ENCODE data around the gene ME3. TPM values are rescaled to one million over a fixed set of nuclear protein-coding genes. Genes with fewer than 3 reads are reported as not detected.

ME3 gene
- polyA plus RNA-seq, 1 donor (not counting 4 experiments of a cell fraction or from before 2014, with no cell fraction given): 1.0 TPM

DNA sequence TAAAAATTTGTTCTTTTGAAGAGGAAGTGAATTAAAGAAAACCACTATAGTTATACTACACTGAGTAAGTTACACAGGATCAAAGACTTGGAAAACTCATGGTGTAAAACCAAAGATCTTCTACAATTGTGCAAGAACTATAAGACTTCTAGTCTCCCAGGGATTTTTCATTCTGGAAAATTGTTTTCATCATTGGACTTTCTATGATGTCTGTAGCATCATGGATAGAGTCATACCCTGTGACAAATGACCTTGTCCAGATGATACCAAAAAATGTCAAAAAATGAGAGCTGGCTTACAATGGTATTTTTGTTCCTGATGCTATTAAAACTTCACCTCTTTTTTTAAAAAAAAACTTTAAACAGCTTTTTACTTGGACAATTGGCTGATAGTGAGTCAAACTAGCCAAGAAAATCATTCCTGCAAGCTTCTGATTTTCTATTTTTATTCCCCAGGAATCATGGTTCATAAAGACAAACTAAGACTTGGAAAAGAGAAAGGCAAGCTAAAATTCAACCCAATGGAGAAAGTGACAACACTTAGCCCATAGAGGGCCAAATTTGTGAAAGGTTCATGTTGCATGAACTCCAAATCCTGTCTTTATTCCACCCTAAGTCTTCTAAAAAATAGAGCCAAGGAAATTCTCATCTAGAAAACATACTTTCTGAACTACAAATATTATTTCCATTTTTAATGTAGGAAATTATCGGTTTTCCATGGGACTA lies 30.7 kb downstream of the ME3 start:
- no peak overlapping the region for H3K27ac ChIP-seq (ENCODE audit: control insufficient read depth, insufficient read depth, low read length)
- TF ChIP-seq, protein P1, sequence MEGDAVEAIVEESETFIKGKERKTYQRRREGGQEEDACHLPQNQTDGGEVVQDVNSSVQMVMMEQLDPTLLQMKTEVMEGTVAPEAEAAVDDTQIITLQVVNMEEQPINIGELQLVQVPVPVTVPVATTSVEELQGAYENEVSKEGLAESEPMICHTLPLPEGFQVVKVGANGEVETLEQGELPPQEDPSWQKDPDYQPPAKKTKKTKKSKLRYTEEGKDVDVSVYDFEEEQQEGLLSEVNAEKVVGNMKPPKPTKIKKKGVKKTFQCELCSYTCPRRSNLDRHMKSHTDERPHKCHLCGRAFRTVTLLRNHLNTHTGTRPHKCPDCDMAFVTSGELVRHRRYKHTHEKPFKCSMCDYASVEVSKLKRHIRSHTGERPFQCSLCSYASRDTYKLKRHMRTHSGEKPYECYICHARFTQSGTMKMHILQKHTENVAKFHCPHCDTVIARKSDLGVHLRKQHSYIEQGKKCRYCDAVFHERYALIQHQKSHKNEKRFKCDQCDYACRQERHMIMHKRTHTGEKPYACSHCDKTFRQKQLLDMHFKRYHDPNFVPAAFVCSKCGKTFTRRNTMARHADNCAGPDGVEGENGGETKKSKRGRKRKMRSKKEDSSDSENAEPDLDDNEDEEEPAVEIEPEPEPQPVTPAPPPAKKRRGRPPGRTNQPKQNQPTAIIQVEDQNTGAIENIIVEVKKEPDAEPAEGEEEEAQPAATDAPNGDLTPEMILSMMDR (optimal IDR thresholded peaks at IDR 0.05 in 1 of 3, IDR thresholded peaks at IDR 0.05 in 1 of 3, conservative IDR thresholded peaks at IDR 0.05 in 1 of 3; ENCODE audit: extremely low read depth in 1 of 3, insufficient read depth in 2 of 3, low read length in 3 of 3): no peak
- H3K9me3 ChIP-seq (ENCODE audit: control insufficient read depth, low read depth, low read length): no peaks in the 10 kb centered on the region
- DNase-seq (ENCODE audit: low read depth, low spot score) (no peak), FAIRE-seq (no peak)
- H3K4me2 ChIP-seq (ENCODE audit: control insufficient read depth, extremely low read depth, insufficient read depth, low read depth, low read length): no peak overlapping the region
- no peaks in the 10 kb centered on the region for H3K27me3 ChIP-seq (ENCODE audit: control insufficient read depth, extremely low read depth, insufficient read depth, low read length)
- H3K79me2 ChIP-seq (ENCODE audit: control insufficient read depth, insufficient read depth, low read length): no peaks in the 10 kb centered on the region
- H3K9ac ChIP-seq (ENCODE audit: control insufficient read depth, extremely low read depth, insufficient read depth, low read length): no peak overlapping the region
- H3K4me3 ChIP-seq (ENCODE audit: control insufficient read depth in 2 of 3, extremely low read depth in 1 of 3, insufficient read depth in 2 of 3, low read depth in 1 of 3, low read length in 3 of 3): no peak overlapping the region
- H3K36me3 ChIP-seq (ENCODE audit: control insufficient read depth in 2 of 2, extremely low read depth in 1 of 2, insufficient read depth in 2 of 2, low read length in 2 of 2): no peaks in the 10 kb centered on the region
- no peak overlapping the region for H2AFZ ChIP-seq (ENCODE audit: control insufficient read depth, low read length)
- H3K4me1 ChIP-seq (ENCODE audit: control insufficient read depth, extremely low read depth, insufficient read depth, low read length): peaks cover 11% of the 10 kb centered on the region
- H4K20me1 ChIP-seq (ENCODE audit: control insufficient read depth, extremely low read depth, insufficient read depth, low read length): no peaks in the 10 kb centered on the region
- dilution Hi-C loops (cut with MboI; ENCODE audit: extremely low pct_ligation_motif_present, low sequenced_read_pairs): no loop called here
- H3K9me1 ChIP-seq (ENCODE audit: control insufficient read depth, extremely low read depth, insufficient read depth, low read length): no peaks in the 10 kb centered on the region

DNA sequence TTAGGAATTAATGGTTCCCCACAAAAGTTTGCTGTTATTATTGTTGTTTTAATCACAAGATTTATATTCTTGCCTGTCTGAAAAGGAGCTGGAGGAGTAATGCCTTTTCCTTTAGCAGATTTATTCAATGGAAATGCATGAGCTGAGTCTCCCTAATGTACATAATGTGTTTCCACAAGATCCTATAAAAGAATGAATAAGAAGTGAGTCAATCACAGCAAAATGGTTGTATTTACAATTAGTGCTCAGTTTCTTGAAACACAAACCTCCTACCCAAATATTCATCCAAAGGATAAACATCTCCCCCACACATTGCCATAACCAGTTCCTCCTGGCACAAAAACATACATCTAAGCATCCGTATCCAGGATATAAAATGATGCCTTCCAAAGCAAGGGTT lies 33.3 kb downstream of the ME3 start:
- H3K4me3 ChIP-seq (ENCODE audit: control insufficient read depth in 2 of 3, extremely low read depth in 1 of 3, insufficient read depth in 2 of 3, low read depth in 1 of 3, low read length in 3 of 3): no peak overlapping the region
- H3K36me3 ChIP-seq (ENCODE audit: control insufficient read depth in 2 of 2, extremely low read depth in 1 of 2, insufficient read depth in 2 of 2, low read length in 2 of 2): no peaks in the 10 kb centered on the region
- FAIRE-seq (peak; percentile 39), DNase-seq (ENCODE audit: low read depth, low spot score) (no peak)
- H3K79me2 ChIP-seq (ENCODE audit: control insufficient read depth, insufficient read depth, low read length): no peaks in the 10 kb centered on the region
- H2AFZ ChIP-seq (ENCODE audit: control insufficient read depth, low read length): no peak overlapping the region
- no peaks in the 10 kb centered on the region for H4K20me1 ChIP-seq (ENCODE audit: control insufficient read depth, extremely low read depth, insufficient read depth, low read length)
- dilution Hi-C loops (cut with MboI; ENCODE audit: extremely low pct_ligation_motif_present, low sequenced_read_pairs): no loop called here
- H3K9me1 ChIP-seq (ENCODE audit: control insufficient read depth, extremely low read depth, insufficient read depth, low read length): no peaks in the 10 kb centered on the region
- TF ChIP-seq EZH2 (IDR thresholded peaks at IDR 0.05; ENCODE audit: low read length): no peak
- TF ChIP-seq, protein P1 (optimal IDR thresholded peaks at IDR 0.05 in 1 of 3, IDR thresholded peaks at IDR 0.05 in 1 of 3, conservative IDR thresholded peaks at IDR 0.05 in 1 of 3; ENCODE audit: extremely low read depth in 1 of 3, insufficient read depth in 2 of 3, low read length in 3 of 3): no peak
- H3K9ac ChIP-seq (ENCODE audit: control insufficient read depth, extremely low read depth, insufficient read depth, low read length): no peak overlapping the region
- H3K27me3 ChIP-seq (ENCODE audit: control insufficient read depth, extremely low read depth, insufficient read depth, low read length): no peaks in the 10 kb centered on the region
- H3K4me2 ChIP-seq (ENCODE audit: control insufficient read depth, extremely low read depth, insufficient read depth, low read depth, low read length): no peak overlapping the region
- no peaks in the 10 kb centered on the region for H3K9me3 ChIP-seq (ENCODE audit: control insufficient read depth, low read depth, low read length)
- H3K4me1 ChIP-seq (ENCODE audit: control insufficient read depth, extremely low read depth, insufficient read depth, low read length): peaks cover 11% of the 10 kb centered on the region
- H3K27ac ChIP-seq (ENCODE audit: control insufficient read depth, insufficient read depth, low read length): no peak overlapping the region
